Tibial nerve (tissue), 4 donors: ENCODE results near the gene TEAD3.

Experiments
- CTCF ChIP-seq, 5 experiments: fragments of 200-600 bp in 3 of 5; fragments of 450-650 bp in 2 of 5; sonication (generic) in 3 of 5; IDR thresholded peaks; one replicate each; pipeline ENCODE4 v1.5.1; 2016 to 2019; ENCODE audit warnings: antibody characterized with exemption in 5 of 5, mild to moderate bottlenecking in 3 of 5, moderate library complexity in 2 of 5
- EP300 ChIP-seq, 2 donors: sonication (generic); formaldehyde crosslinking; IDR thresholded peaks; one replicate each; pipeline ENCODE4 v1.6.1; 2017; ENCODE audit warnings: antibody characterized with exemption in 2 of 2, mild to moderate bottlenecking in 1 of 2
- POLR2A ChIP-seq, 2 donors: fragments of 450-650 bp; IDR thresholded peaks; one replicate each; pipeline ENCODE4 v1.6.1; 2017; ENCODE audit warnings: antibody characterized with exemption in 2 of 2, mild to moderate bottlenecking in 2 of 2, moderate library complexity in 2 of 2

DNA sequence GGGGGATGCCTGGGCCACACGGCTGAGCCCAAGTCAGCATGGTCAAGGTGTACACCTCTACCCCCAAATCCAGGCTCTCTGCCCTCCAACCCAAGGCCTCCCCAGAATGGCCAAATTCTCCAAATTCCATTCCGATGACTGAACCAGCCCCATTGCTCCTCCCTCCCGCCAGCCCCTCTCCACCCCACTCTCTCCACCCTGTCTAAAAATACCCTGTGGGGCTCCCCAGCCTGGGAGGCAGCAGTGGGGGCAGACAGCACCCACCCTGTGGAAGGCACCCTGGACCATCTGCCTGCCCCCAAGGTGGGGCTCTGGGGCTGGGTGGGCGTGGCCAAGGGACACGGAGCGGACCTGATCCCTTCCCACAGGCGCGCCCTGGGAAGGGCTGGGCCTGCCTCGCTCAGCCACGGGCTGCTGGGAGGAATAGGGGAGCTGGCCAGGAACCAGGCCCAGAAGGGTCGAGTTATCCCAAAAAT is 11.4 kb downstream of the TEAD3 start:
- no peak for TF ChIP-seq CTCF (IDR thresholded peaks at IDR 0.05)
- TF ChIP-seq EP300 (IDR thresholded peaks at IDR 0.05), result no peak
- TF ChIP-seq POLR2A (IDR thresholded peaks at IDR 0.05), result no peak
